ENCODE measurements around the gene SUFU. TPM values are rescaled to one million over a fixed set of nuclear protein-coding genes. Genes with fewer than 3 reads are reported as not detected.
A peak's percentile ranks its signal among the peaks of the same experiment; 100 is the strongest.

SUFU gene
- total and polyA plus RNA-seq, 2 of the 8 experiments (the other 6 are each of a cell fraction or from before 2014, with no cell fraction given) = 7.0 to 10.8 TPM

DNA sequence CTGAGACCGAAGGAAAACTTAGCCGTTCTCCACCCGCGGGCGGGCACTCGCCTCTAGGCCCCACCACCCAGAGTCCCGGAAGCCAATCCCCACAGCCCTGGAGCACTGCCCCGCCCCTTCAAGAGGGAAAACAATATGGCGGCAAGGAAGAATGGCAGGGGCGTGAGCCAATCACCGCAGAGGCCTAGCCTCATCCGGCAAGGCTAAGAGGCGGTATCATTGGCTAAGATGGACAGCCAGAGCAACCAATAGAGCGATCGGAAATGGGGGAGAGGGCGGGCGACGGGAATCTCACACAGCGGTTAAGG, 1.8 kb upstream of the SUFU start:
- H3K9ac ChIP-seq (replicated peaks in 1 of 4; ENCODE audit: extremely low read depth in 1 of 4, low read depth in 3 of 4, low read length in 3 of 4) = peak overlapping the region in 3 of 4 experiments; percentile 74 to 93 (median 76); a peak in 5 of 7 replicates
- H3K4ac ChIP-seq (replicated peaks; ENCODE audit: insufficient read length, low read depth, low read length) = no peak overlapping the region
- H2AFZ ChIP-seq (ENCODE audit: low read length) = peak overlapping the region; percentile 92; the same call in 1 of the 2 replicates
- DNase-seq (ENCODE audit: low read depth in 1 of 2, low spot score in 2 of 2) = peak; percentile 96 to 98
- ChIA-PET CTCF (ENCODE audit: partially characterized antibody) (interaction anchor here (0.6 to 16.5 kb wide), 10 partner anchors 16 to 328 kb away, joined by 3 to 182 read pairs (median 4); partner anchors contain the start of gene C10orf95), POLR2A (ENCODE audit: partially characterized antibody) (interaction anchor here (0.7 to 2.1 kb wide), 4 partner anchors 18 to 128 kb away, joined by 3 to 6 read pairs (median 4); no protein-coding TSS in a partner anchor)
- no peak overlapping the region for H2BK5ac ChIP-seq (ENCODE audit: low read depth, low read length)
- H2BK20ac ChIP-seq (ENCODE audit: low read length) = no peak overlapping the region
- H2BK120ac ChIP-seq (replicated peaks; ENCODE audit: low read depth, low read length) = no peak overlapping the region
- peak; percentile 66 for FAIRE-seq
- peak overlapping the region; percentile 90 to 100 (median 98) for H3K4me3 ChIP-seq (ENCODE audit: extremely low read depth in 1 of 4, insufficient read depth in 2 of 4, low read depth in 3 of 4, low read length in 4 of 4)
- H3K14ac ChIP-seq (ENCODE audit: insufficient read length) = no peak overlapping the region
- H3K36me3 ChIP-seq (ENCODE audit: control insufficient read depth in 2 of 4, insufficient read depth in 4 of 4, low read length in 3 of 4) = no peaks in the 10 kb centered on the region
- no peak overlapping the region for H2BK15ac ChIP-seq (ENCODE audit: low read length)
- H3K23ac ChIP-seq (ENCODE audit: insufficient read length) = no peak overlapping the region
- H3K23me2 ChIP-seq (ENCODE audit: low read depth, low read length) = peaks cover 14% of the 10 kb centered on the region
- H4K20me1 ChIP-seq (replicated peaks in 1 of 2; ENCODE audit: control insufficient read depth in 1 of 2, insufficient read depth in 2 of 2, low read length in 2 of 2) = peaks cover 13 to 29% of the 10 kb centered on the region in 2 experiments
- no peak overlapping the region for H2AK5ac ChIP-seq (ENCODE audit: low read depth, low read length)
- H3K27me3 ChIP-seq (replicated peaks in 1 of 4; ENCODE audit: control insufficient read depth in 3 of 4, extremely low read depth in 1 of 4, insufficient read depth in 3 of 4, low read length in 3 of 4) = peaks cover 2 to 11% (median 8%) of the 10 kb centered on the region in 4 experiments; a peak in 4 of 7 replicates
- H3K27ac ChIP-seq (ENCODE audit: low read depth, low read length) = 0 out of 2 replicates have a peak overlapping the region, but pooled peaks have one; percentile 34
- no peak overlapping the region for H4K91ac ChIP-seq (replicated peaks; ENCODE audit: insufficient read length, low read length)
- peak overlapping the region; percentile 91; the same call in 1 of the 2 replicates for H3K18ac ChIP-seq (ENCODE audit: extremely low read depth, low read length)
- no peak overlapping the region for H4K5ac ChIP-seq (ENCODE audit: insufficient read length, low read depth, low read length)
- H3K9me3 ChIP-seq (ENCODE audit: insufficient read depth in 2 of 2, low read depth in 1 of 2, low read length in 1 of 2) = no peaks in the 10 kb centered on the region
- H3K79me1 ChIP-seq (ENCODE audit: low read depth, low read length) = no peaks in the 10 kb centered on the region; the same call in 1 of the 2 replicates
- H2BK12ac ChIP-seq (ENCODE audit: low read depth, low read length) = peak overlapping the region; percentile 85; the same call in 1 of the 2 replicates
- H4K8ac ChIP-seq (ENCODE audit: extremely low read depth, insufficient read depth, low read length) = no peak overlapping the region
- H3K4me1 ChIP-seq (replicated peaks in 1 of 4; ENCODE audit: control insufficient read depth in 3 of 4, insufficient read depth in 4 of 4, low read length in 3 of 4) = peaks cover 0 to 10% (median 3%) of the 10 kb centered on the region in 4 experiments; a peak in 4 of 7 replicates
- H3K56ac ChIP-seq (replicated peaks; ENCODE audit: insufficient read length, low read depth, low read length) = no peak overlapping the region
- H3K4me2 ChIP-seq (ENCODE audit: insufficient read depth in 1 of 2, low read depth in 2 of 2, low read length in 2 of 2) = peak overlapping the region; percentile 77 to 90
- peaks cover 0 to 50% of the 10 kb centered on the region in 2 experiments; a peak in 3 of 4 replicates for H3K79me2 ChIP-seq (ENCODE audit: control insufficient read depth in 1 of 2, insufficient read depth in 2 of 2, low read length in 2 of 2)
- WGBS, 2 experiments (ENCODE audit: extremely low coverage in 1 of 2, insufficient coverage in 1 of 2, insufficient read length in 1 of 2, insufficient replicate concordance in 2 of 2, low coverage in 1 of 2, low lambda C conversion rate in 2 of 2, missing lambda C conversion rate in 1 of 2) = 1% methylated on average over 19 of the region's 19 CpGs; no CpG with 5 or more reads in 1 of the 2 experiments
- TF ChIP-seq POU5F1 (IDR thresholded peaks at IDR 0.05; ENCODE audit: low read depth, low read length) (no peak), RFX5 (IDR thresholded peaks at IDR 0.05; ENCODE audit: borderline replicate concordance, low read depth, low read length) (no peak), GABPA (IDR thresholded peaks at IDR 0.05; ENCODE audit: borderline replicate concordance, insufficient read depth, low read length) (peak; percentile 48; the same call in 1 of the 2 replicates), CREB1 (IDR thresholded peaks at IDR 0.05) (no peak; the same call in 1 of the 2 replicates), BACH1 (IDR thresholded peaks at IDR 0.05; ENCODE audit: low read length) (no peak), NRF1 (IDR thresholded peaks at IDR 0.05; ENCODE audit: low read depth, low read length) (no peak), TBP (IDR thresholded peaks at IDR 0.05; ENCODE audit: low read depth, low read length) (peak; percentile 47), HDAC2 (IDR thresholded peaks at IDR 0.05; ENCODE audit: borderline replicate concordance in 1 of 2, low read depth in 2 of 2, low read length in 2 of 2) (no peak), CHD1 (IDR thresholded peaks at IDR 0.05; ENCODE audit: low read depth, low read length) (no peak), TAF7 (optimal IDR thresholded peaks at IDR 0.05; ENCODE audit: borderline replicate concordance, low read depth, low read length) (no peak)
- TF ChIP-seq, protein P1, sequence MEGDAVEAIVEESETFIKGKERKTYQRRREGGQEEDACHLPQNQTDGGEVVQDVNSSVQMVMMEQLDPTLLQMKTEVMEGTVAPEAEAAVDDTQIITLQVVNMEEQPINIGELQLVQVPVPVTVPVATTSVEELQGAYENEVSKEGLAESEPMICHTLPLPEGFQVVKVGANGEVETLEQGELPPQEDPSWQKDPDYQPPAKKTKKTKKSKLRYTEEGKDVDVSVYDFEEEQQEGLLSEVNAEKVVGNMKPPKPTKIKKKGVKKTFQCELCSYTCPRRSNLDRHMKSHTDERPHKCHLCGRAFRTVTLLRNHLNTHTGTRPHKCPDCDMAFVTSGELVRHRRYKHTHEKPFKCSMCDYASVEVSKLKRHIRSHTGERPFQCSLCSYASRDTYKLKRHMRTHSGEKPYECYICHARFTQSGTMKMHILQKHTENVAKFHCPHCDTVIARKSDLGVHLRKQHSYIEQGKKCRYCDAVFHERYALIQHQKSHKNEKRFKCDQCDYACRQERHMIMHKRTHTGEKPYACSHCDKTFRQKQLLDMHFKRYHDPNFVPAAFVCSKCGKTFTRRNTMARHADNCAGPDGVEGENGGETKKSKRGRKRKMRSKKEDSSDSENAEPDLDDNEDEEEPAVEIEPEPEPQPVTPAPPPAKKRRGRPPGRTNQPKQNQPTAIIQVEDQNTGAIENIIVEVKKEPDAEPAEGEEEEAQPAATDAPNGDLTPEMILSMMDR (IDR thresholded peaks at IDR 0.05; ENCODE audit: control extremely low read depth in 1 of 3, insufficient read depth in 1 of 3, low read depth in 1 of 3, low read length in 3 of 3) = no peak

All from H1 (cell line).